Ishikawa (cell line): ENCODE data around the gene DUSP23.

Source experiments
- CEBPB ChIP-seq: IDR thresholded peaks from 2 replicates; pipeline ENCODE4 v1.6.1; 2012
- CREB1 ChIP-seq: IDR thresholded peaks from 2 replicates; pipeline ENCODE4 v1.6.1; 2012; ENCODE audit warnings: low read depth
- EGR1 ChIP-seq: IDR thresholded peaks from 2 replicates; pipeline ENCODE4 v1.6.1; 2012
- EP300 ChIP-seq: IDR thresholded peaks from 2 replicates; pipeline ENCODE4 v1.6.1; 2012; ENCODE audit warnings: borderline replicate concordance
- FOXM1 ChIP-seq: IDR thresholded peaks from 2 replicates; pipeline ENCODE4 v1.6.1; 2012; ENCODE audit warnings: low read depth, borderline replicate concordance
- NFIC ChIP-seq: IDR thresholded peaks from 2 replicates; pipeline ENCODE4 v1.6.1; 2012
- RAD21 ChIP-seq: IDR thresholded peaks from 2 replicates; pipeline ENCODE4 v1.6.1; 2012; ENCODE audit warnings: low read depth
- REST ChIP-seq: IDR thresholded peaks from 2 replicates; pipeline ENCODE4 v1.6.1; 2012; ENCODE audit warnings: low read depth, mild to moderate bottlenecking
- TAF1 ChIP-seq: IDR thresholded peaks from 2 replicates; pipeline ENCODE4 v1.6.1; 2012; ENCODE audit warnings: low read depth, mild to moderate bottlenecking
- TCF12 ChIP-seq: IDR thresholded peaks from 2 replicates; pipeline ENCODE4 v1.6.1; 2012; ENCODE audit warnings: low read depth
- USF1 ChIP-seq: IDR thresholded peaks from 2 replicates; pipeline ENCODE4 v1.6.1; 2012
- YY1 ChIP-seq: IDR thresholded peaks from 2 replicates; pipeline ENCODE4 v1.6.1; 2012; ENCODE audit warnings: low read depth
- ZBTB7A ChIP-seq: IDR thresholded peaks from 2 replicates; pipeline ENCODE4 v1.6.1; 2012; ENCODE audit warnings: low read depth
- TF ChIP-seq, protein P1 (sequence below): IDR thresholded peaks from 2 replicates; pipeline ENCODE4 v1.6.1; 2012

GRCh38 chr1:159750621-159751020 lies 30.1 kb upstream of the DUSP23 start:
- TF ChIP-seq FOXM1 (no peak), CEBPB (no peak), EP300 (no peak), TAF1 (no peak), USF1 (no peak), RAD21 (no peak), NFIC (no peak), CREB1 (no peak), REST (no peak), TCF12 (no peak), ZBTB7A (no peak), EGR1 (no peak), YY1 (no peak)
- TF ChIP-seq, protein P1, sequence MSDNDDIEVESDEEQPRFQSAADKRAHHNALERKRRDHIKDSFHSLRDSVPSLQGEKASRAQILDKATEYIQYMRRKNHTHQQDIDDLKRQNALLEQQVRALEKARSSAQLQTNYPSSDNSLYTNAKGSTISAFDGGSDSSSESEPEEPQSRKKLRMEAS, result no peak
